IMR-90 (cell line): ENCODE measurements around the gene KCNMA1. TPM values are rescaled to one million over a fixed set of nuclear protein-coding genes. Genes with fewer than 3 reads are reported as not detected.

Experiments used
- ATAC-seq: fragments of 200-7000 bp; cut with Tn5 transposase; 2 replicates; pipeline ENCODE4 v1.9.1; 2020; ENCODE audit warnings: low read depth, mild to moderate bottlenecking, moderate library complexity
- BruUV-seq: library from RNA; stranded (reverse); fragments of 400-500 nt; replicated peaks from 2 replicates; lab custom pipeline; 2021; lab: Mats Ljungman, UMichigan
- CTCF ChIA-PET: fragments of 300-600 bp; formaldehyde crosslinking; extraction: SDS; loops from one replicate; lab custom pipeline; 2021; ENCODE audit warnings: antibody characterized with exemption; lab: Yijun Ruan, JAX
- POLR2A ChIA-PET: fragments of 300-600 bp; sonication (Branson Sonifier 250); formaldehyde crosslinking; loops from one replicate; lab custom pipeline; 2022; ENCODE audit warnings: antibody characterized with exemption; ENCODE audit not compliant: unreplicated experiment; lab: Charles Lee
- DNase-seq: peaks from one replicate; pipeline ENCODE4 v3.0.0; 2013
- H2AFZ ChIP-seq: replicated peaks from 2 replicates; pipeline ENCODE3; 2013; ENCODE audit warnings: low read length, mild to moderate bottlenecking; ENCODE audit not compliant: poor library complexity
- H2AK5ac ChIP-seq: 2 replicates; pipeline ENCODE4 v1.6.1; 2013; ENCODE audit warnings: low read depth, low read length, inconsistent platforms
- H2AK9ac ChIP-seq: replicated peaks from 2 replicates; pipeline ENCODE3; 2013; ENCODE audit warnings: mild to moderate bottlenecking, low read depth, low read length, moderate library complexity; ENCODE audit not compliant: poor library complexity
- H2BK120ac ChIP-seq: 2 replicates; pipeline ENCODE4 v1.6.1; 2013; ENCODE audit warnings: low read depth, low read length, inconsistent platforms
- H2BK15ac ChIP-seq: 3 replicates; pipeline ENCODE4 v1.6.1; 2013; ENCODE audit warnings: low read depth, low read length, inconsistent platforms
- H2BK20ac ChIP-seq: 2 replicates; pipeline ENCODE4 v1.6.1; 2013; ENCODE audit warnings: low read depth, mild to moderate bottlenecking, inconsistent platforms, low read length, moderate library complexity
- H2BK5ac ChIP-seq: 2 replicates; pipeline ENCODE4 v1.6.1; 2013; ENCODE audit warnings: mild to moderate bottlenecking, low read depth, low read length, inconsistent platforms; ENCODE audit not compliant: poor library complexity, severe bottlenecking
- H3K14ac ChIP-seq: replicated peaks from 2 replicates; pipeline ENCODE4 v1.6.1; 2013; ENCODE audit warnings: low read depth, low read length, inconsistent platforms
- H3K18ac ChIP-seq: 2 replicates; pipeline ENCODE4 v1.6.1; 2013; ENCODE audit warnings: low read depth, low read length, control low read depth
- H3K23ac ChIP-seq: 2 replicates; pipeline ENCODE4 v1.6.1; 2013; ENCODE audit warnings: low read depth, low read length, inconsistent platforms
- H3K27ac ChIP-seq: 2 replicates; pipeline ENCODE4 v1.5.1; 2013; ENCODE audit warnings: mild to moderate bottlenecking, control low read depth, low read length; ENCODE audit not compliant: insufficient read depth
- H3K27me3 ChIP-seq: 2 replicates; pipeline ENCODE4 v1.6.1; 2013; ENCODE audit warnings: low read length; ENCODE audit not compliant: control insufficient read depth, insufficient read depth
- H3K36me3 ChIP-seq: 2 replicates; pipeline ENCODE4 v1.6.1; 2013; ENCODE audit warnings: low read length, mixed read lengths; ENCODE audit not compliant: control insufficient read depth, insufficient read depth
- H3K4ac ChIP-seq: 2 replicates; pipeline ENCODE4 v1.6.1; 2013; ENCODE audit warnings: low read depth, low read length, inconsistent platforms
- H3K4me1 ChIP-seq: 2 replicates; pipeline ENCODE4 v1.6.1; 2013; ENCODE audit warnings: low read length, mixed read lengths; ENCODE audit not compliant: control insufficient read depth, insufficient read depth
- H3K4me2 ChIP-seq: 2 replicates; pipeline ENCODE4 v1.6.1; 2013; ENCODE audit warnings: low read depth, mild to moderate bottlenecking, control low read depth, low read length, moderate library complexity
- H3K4me3 ChIP-seq: 2 replicates; pipeline ENCODE4 v1.5.1; 2013; ENCODE audit warnings: low read depth, mild to moderate bottlenecking, control low read depth, low read length, moderate library complexity; ENCODE audit not compliant: insufficient read depth
- H3K56ac ChIP-seq: 2 replicates; pipeline ENCODE4 v1.6.1; 2013; ENCODE audit warnings: low read length, inconsistent platforms; ENCODE audit not compliant: insufficient read depth; ENCODE audit errors: extremely low read depth
- H3K79me1 ChIP-seq, 2 experiments: 2 replicates each; pipeline ENCODE4 v1.6.1; 2013; ENCODE audit warnings: low read length in 2 of 2, inconsistent platforms in 1 of 2, low read depth in 1 of 2
- H3K9ac ChIP-seq: 2 replicates; pipeline ENCODE4 v1.6.1; 2013; ENCODE audit warnings: low read depth, low read length, control low read depth
- H3K9me1 ChIP-seq: 2 replicates; pipeline ENCODE4 v1.6.1; 2013; ENCODE audit warnings: low read length, inconsistent platforms; ENCODE audit not compliant: insufficient read depth
- H3K9me3 ChIP-seq: 2 replicates; pipeline ENCODE4 v1.6.1; 2013; ENCODE audit warnings: low read length; ENCODE audit not compliant: control insufficient read depth, insufficient read depth
- H4K20me1 ChIP-seq: 2 replicates; pipeline ENCODE4 v1.6.1; 2013; ENCODE audit warnings: low read length, inconsistent platforms; ENCODE audit not compliant: insufficient read depth
- H4K5ac ChIP-seq: 2 replicates; pipeline ENCODE4 v1.6.1; 2013; ENCODE audit warnings: mild to moderate bottlenecking, low read depth, low read length, control low read depth
- H4K8ac ChIP-seq, 2 experiments: 2 replicates each; pipeline ENCODE4 v1.6.1; 2013; ENCODE audit warnings: low read depth in 2 of 2, low read length in 2 of 2, control low read depth in 1 of 2, inconsistent platforms in 1 of 2
- H4K91ac ChIP-seq: 2 replicates; pipeline ENCODE4 v1.6.1; 2013; ENCODE audit warnings: low read depth, low read length, inconsistent platforms; ENCODE audit not compliant: insufficient read depth
- BHLHE40 ChIP-seq: fragments of 150-350 bp; IDR thresholded peaks from 2 replicates; pipeline ENCODE4 v1.6.1; 2016; ENCODE audit warnings: mild to moderate bottlenecking, low read depth, low read length
- CHD1 ChIP-seq: IDR thresholded peaks from 2 replicates; pipeline ENCODE4 v1.6.1; 2012; ENCODE audit warnings: low read depth, low read length, improper control_type of control experiment
- ELK1 ChIP-seq: fragments of 150-350 bp; IDR thresholded peaks from 2 replicates; pipeline ENCODE4 v1.6.1; 2016; ENCODE audit warnings: low read depth, mild to moderate bottlenecking, low read length, moderate library complexity, borderline replicate concordance
- FOS ChIP-seq: fragments of 150-350 bp; IDR thresholded peaks from 2 replicates; pipeline ENCODE4 v1.6.1; 2016; ENCODE audit warnings: low read depth, low read length
- MAZ ChIP-seq: IDR thresholded peaks from 2 replicates; pipeline ENCODE4 v1.6.1; 2012; ENCODE audit warnings: low read depth, mild to moderate bottlenecking, low read length, improper control_type of control experiment, moderate library complexity, borderline replicate concordance
- MXI1 ChIP-seq: IDR thresholded peaks from 2 replicates; pipeline ENCODE4 v1.6.1; 2012; ENCODE audit warnings: low read depth, mild to moderate bottlenecking, low read length, moderate library complexity, borderline replicate concordance
- POLR2A ChIP-seq: IDR thresholded peaks from 2 replicates; pipeline ENCODE4 v1.6.1; 2012; ENCODE audit warnings: mild to moderate bottlenecking, low read depth, low read length
- RCOR1 ChIP-seq: IDR thresholded peaks from 2 replicates; pipeline ENCODE4 v1.6.1; 2012; ENCODE audit warnings: mild to moderate bottlenecking, low read length, improper control_type of control experiment; ENCODE audit not compliant: insufficient replicate concordance
- WGBS, 2 experiments: methylation state at CpG; one replicate each; pipeline versions ENCODE4 v1.1.5 to v1.1.7; 2013; ENCODE audit warnings: missing lambda C conversion rate in 2 of 2; ENCODE audit not compliant: insufficient read length in 1 of 2; ENCODE audit errors: extremely low coverage in 2 of 2; 5-methylcytosine and 5-hydroxymethylcytosine counted together
- dilution Hi-C: fragments of 300-500 bp; cut with HindIII; formaldehyde crosslinking; loops from one replicate; pipeline ENCODE4 v1.14.3; 2018; ENCODE audit warnings: low sequenced_read_pairs; ENCODE audit not compliant: unreplicated experiment
- in situ Hi-C: fragments of 300-500 bp; cut with MboI; formaldehyde crosslinking; loops from 3 replicates; pipeline ENCODE4 v1.14.3; 2019; ENCODE audit warnings: low sequenced_read_pairs, inconsistent platforms, mixed read lengths
- intact Hi-C: fragments of 100-400 bp; cut with micrococcal nuclease; formaldehyde crosslinking; loops from 2 replicates; pipeline ENCODE4 v1.10.0; 2022
- polyA plus RNA-seq, 3 experiments: library from polyadenylated mRNA; depleted of rRNA; stranded (reverse); fragments of >200 nt; gene quantifications; 2 replicates each; pipeline ENCODE4 v1.2.3, GENCODE V29; 2012; ENCODE audit warnings: low replicate concordance in 1 of 3
- total RNA-seq: library from RNA; depleted of rRNA; stranded (reverse); fragments of >200 nt; gene quantifications from 2 replicates; pipeline ENCODE4 v1.2.3, GENCODE V29; 2012

The KCNMA1 gene
- total and polyA plus RNA-seq, 2 of the 4 experiments (the other 2 are of a cell fraction) = 25.6 to 29.6 TPM

- Histone ChIP-seq H4K91ac (no peak overlapping the region), H3K27me3 (no peaks in the 10 kb centered on the region), H3K36me3 (no peaks in the 10 kb centered on the region), H3K9me1 (peaks cover 4% of the 10 kb centered on the region; the same call in 1 of the 2 replicates), H3K9me3 (no peaks in the 10 kb centered on the region), H3K27ac (no peak overlapping the region), H3K4me2 (no peak overlapping the region), H2BK20ac (no peak overlapping the region), H3K4me3 (no peak overlapping the region), H2BK15ac (no peak overlapping the region), H4K8ac (no peak overlapping the region), H3K79me1 (no peaks in the 10 kb centered on the region), H2AK9ac (no peak overlapping the region), H4K5ac (no peak overlapping the region), H2AK5ac (no peak overlapping the region), H3K4me1 (no peaks in the 10 kb centered on the region), H3K4ac (no peak overlapping the region), H3K56ac (no peak overlapping the region), H2BK5ac (no peak overlapping the region), H2AFZ (no peak overlapping the region), H3K9ac (no peak overlapping the region), H2BK120ac (no peak overlapping the region), H3K18ac (no peak overlapping the region), H3K23ac (no peak overlapping the region), H4K20me1 (no peaks in the 10 kb centered on the region), H3K14ac (no peak overlapping the region)
- BruUV-seq = no TSS peak
- ATAC-seq (no peak), DNase-seq (no peak)
- WGBS, 2 experiments = no CpG with 5 or more reads among the region's 3 CpGs
- in situ Hi-C loops = no loop called here
- TF ChIP-seq MAZ = no peak
- TF ChIP-seq BHLHE40 = no peak
- no peak for TF ChIP-seq POLR2A
- no peak for TF ChIP-seq ELK1
- no peak for TF ChIP-seq MXI1
- no peak for TF ChIP-seq FOS
- no peak for TF ChIP-seq CHD1
- no peak for TF ChIP-seq RCOR1
- dilution Hi-C loops = no loop called here
- intact Hi-C loops = no loop called here
- ChIA-PET POLR2A (no interaction called here), CTCF (no interaction called here)
Observed at GRCh38 chr10:77079592-77080300, 557.9 kb downstream of the KCNMA1 start.
